ENCODE results near the gene ARPC2.

Gene ARPC2

DNA sequence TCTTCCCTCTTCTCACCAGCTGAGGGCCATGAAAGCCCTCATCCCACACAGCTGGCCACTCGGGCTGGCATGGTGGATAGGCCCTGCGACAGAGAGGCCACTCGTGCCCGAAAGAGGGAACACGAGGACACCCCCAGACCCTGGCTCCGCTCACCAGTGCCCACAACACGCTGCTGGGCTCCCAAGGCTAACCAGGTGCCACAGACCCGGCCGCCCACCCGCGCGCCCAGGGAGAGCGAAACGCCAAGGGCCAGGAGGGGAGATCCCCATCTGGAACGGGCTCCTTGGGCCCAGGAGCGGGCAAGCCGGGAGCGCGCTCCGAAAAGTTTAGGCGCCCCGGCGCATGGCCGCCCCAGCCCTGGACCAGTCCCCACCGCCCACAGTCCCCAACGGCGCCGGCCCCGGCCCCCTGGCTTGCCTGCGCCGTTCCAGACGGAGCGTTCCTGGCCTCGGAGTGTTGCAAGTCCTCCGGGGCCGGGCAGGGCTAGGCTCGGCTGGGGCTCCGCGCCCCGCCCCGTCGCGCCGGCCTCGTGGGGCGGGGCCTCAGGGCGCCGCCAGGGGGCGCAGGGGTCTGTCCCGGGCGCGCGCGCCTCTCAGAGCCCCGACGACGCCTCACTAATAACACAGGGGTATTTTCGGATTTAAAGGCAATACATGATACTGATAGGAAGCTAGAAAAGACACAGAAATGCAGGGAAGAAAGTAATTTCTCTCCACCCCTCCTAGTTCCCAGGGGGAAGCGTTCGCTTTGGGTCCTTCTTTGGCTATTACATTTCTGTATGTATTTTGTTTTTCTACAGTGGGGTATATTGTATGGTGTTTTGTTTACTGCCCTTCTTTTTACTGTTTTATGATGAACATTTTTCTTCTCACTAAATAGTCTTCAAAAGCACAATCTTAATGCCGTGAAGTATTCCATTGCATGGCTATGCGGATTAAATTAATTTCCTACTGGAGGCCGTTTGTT, 75.3 kb downstream of the ARPC2 start, which contains the start of gene TMBIM1:
Gene TMBIM1 (minus strand): TSS at position 456 of the 967 bp plus-strand sequence. CDS start 10,362 bp downstream, outside the sequence.
- no peak within 1 kb of the TSS for H3K27ac ChIP-seq
- H3K27me3 ChIP-seq (ENCODE audit: insufficient read depth, low read depth, severe bottlenecking): no peaks in the 10 kb centered on the region
- no peaks in the 10 kb centered on the region for H3K9me3 ChIP-seq (ENCODE audit: severe bottlenecking)
- no peak for DNase-seq
- no peaks in the 10 kb centered on the region for H3K36me3 ChIP-seq
- no peak within 1 kb of the TSS for H3K4me3 ChIP-seq (ENCODE audit: low read depth, low read length)
- TF ChIP-seq, protein P1, sequence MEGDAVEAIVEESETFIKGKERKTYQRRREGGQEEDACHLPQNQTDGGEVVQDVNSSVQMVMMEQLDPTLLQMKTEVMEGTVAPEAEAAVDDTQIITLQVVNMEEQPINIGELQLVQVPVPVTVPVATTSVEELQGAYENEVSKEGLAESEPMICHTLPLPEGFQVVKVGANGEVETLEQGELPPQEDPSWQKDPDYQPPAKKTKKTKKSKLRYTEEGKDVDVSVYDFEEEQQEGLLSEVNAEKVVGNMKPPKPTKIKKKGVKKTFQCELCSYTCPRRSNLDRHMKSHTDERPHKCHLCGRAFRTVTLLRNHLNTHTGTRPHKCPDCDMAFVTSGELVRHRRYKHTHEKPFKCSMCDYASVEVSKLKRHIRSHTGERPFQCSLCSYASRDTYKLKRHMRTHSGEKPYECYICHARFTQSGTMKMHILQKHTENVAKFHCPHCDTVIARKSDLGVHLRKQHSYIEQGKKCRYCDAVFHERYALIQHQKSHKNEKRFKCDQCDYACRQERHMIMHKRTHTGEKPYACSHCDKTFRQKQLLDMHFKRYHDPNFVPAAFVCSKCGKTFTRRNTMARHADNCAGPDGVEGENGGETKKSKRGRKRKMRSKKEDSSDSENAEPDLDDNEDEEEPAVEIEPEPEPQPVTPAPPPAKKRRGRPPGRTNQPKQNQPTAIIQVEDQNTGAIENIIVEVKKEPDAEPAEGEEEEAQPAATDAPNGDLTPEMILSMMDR (IDR thresholded peaks at IDR 0.05; ENCODE audit: low read depth, low read length): no peak

DNA sequence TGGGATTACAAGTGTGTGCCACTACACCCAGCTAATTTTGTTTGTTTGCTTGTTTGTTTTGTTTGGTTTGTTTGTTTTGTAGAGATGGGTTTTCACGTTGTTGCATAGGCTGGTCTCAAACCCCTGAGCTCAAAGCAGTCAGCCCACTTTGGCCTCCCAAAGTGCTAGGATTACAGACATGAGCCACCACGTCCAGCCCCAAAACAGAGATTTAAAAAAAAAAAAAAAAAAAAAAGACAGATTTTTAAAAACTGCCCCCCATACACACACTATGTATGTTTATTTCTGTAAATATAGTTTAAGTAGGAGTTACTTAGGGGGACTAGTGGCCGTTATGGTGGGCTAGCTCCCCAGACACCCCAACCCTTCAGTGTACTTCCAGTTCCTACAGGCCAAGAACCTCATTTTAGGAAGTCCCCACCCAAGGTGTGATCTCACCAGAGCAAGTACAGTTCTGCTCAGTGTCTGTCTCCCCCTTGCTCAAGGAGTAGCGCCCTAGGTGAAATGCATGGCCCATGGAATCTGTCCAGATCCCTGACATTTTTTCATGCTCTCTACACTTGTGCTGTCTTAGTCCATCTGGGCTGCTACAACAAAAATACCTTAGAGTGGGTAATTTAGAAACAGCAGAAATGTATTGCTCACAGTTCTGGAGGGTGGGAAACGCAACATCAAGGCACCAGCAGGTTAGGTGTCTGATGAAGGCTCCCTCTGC, 76.9 kb downstream of the ARPC2 start:
- TF ChIP-seq, protein P1 (IDR thresholded peaks at IDR 0.05; ENCODE audit: low read depth, low read length): no peak
- Histone ChIP-seq H3K27ac (no peak overlapping the region), H3K36me3 (no peaks in the 10 kb centered on the region), H3K9me3 (ENCODE audit: severe bottlenecking) (no peaks in the 10 kb centered on the region), H3K4me3 (ENCODE audit: low read depth, low read length) (no peak overlapping the region), H3K27me3 (ENCODE audit: insufficient read depth, low read depth, severe bottlenecking) (no peaks in the 10 kb centered on the region)
- no peak for DNase-seq

DNA sequence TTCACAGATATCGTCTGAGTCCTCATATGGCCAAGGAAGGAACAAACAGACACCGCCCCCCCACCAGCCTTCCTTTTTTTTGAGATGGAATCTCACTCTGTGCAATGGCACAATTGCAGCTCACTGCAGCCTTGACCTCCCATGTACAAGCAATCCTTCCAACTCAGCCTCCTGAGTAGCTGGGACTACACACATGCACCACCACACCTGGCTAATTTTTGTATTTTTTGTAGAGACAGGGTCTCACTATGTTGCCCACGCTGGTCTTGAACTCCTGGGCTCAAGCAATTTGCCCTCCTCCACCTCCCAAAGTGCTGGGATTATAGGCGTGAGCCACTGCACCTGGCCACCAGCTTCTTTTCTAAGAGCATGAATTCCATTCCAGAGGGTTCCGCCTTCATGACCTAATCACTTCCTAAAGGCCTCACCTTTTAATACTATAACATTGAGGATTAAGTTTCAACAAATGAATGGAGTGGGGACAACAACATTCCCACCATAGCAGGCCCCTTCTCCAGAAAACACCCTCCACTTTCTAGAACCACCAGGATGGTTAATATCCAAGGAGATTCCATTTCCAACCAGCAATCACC, 77.5 kb downstream of the ARPC2 start:
- H3K9me3 ChIP-seq (ENCODE audit: severe bottlenecking): no peaks in the 10 kb centered on the region
- TF ChIP-seq, protein P1 (IDR thresholded peaks at IDR 0.05; ENCODE audit: low read depth, low read length): no peak
- no peak overlapping the region for H3K27ac ChIP-seq
- no peaks in the 10 kb centered on the region for H3K36me3 ChIP-seq
- DNase-seq: no peak
- H3K27me3 ChIP-seq (ENCODE audit: insufficient read depth, low read depth, severe bottlenecking): no peaks in the 10 kb centered on the region
- no peak overlapping the region for H3K4me3 ChIP-seq (ENCODE audit: low read depth, low read length)

DNA sequence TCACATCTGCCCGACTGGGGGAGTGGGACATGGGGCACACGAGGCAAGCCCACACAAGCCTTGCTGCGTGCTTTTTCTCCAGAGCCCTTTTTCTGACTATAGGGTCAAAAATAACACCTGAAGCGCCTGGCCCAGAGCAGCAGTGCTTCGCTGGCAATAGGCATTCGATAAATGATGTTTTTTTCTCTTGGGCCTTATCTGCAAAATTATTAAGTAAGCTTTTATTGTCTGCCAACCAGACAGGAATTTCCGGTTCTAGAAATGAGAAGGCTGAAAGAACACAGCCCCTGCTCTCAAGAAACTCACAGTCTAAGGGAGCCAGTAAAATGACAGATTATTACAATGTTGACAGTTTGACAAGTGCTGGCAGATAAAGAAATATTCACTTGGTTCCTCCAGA, 78.0 kb downstream of the ARPC2 start:
- H3K4me3 ChIP-seq (ENCODE audit: low read depth, low read length): no peak overlapping the region
- no peaks in the 10 kb centered on the region for H3K9me3 ChIP-seq (ENCODE audit: severe bottlenecking)
- H3K36me3 ChIP-seq: no peaks in the 10 kb centered on the region
- DNase-seq: no peak
- H3K27me3 ChIP-seq (ENCODE audit: insufficient read depth, low read depth, severe bottlenecking): no peaks in the 10 kb centered on the region
- TF ChIP-seq, protein P1 (IDR thresholded peaks at IDR 0.05; ENCODE audit: low read depth, low read length): no peak
- no peak overlapping the region for H3K27ac ChIP-seq

DNA sequence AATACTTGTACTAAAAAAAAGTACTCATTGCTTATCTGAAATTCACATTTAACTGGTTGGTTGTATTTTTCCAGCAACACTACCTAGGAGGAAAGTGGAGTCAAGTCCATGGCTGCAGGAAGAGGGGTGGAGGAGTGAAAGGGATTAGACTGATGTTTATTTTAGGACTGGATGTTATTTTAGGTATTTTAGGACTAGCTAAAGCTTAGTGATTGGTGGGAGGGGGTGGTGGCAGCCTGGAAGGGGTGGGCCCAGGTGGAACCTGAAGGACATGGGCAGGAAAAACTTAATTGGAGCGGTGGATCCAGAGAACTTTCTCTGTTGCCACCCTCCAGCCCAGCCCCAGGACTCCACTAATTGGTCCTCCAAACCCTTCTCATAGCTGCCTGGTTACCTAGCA, 79.2 kb downstream of the ARPC2 start:
- Histone ChIP-seq H3K9me3 (ENCODE audit: severe bottlenecking) (no peaks in the 10 kb centered on the region), H3K27ac (no peak overlapping the region), H3K4me3 (ENCODE audit: low read depth, low read length) (no peak overlapping the region), H3K36me3 (no peaks in the 10 kb centered on the region), H3K27me3 (ENCODE audit: insufficient read depth, low read depth, severe bottlenecking) (no peaks in the 10 kb centered on the region)
- TF ChIP-seq, protein P1 (IDR thresholded peaks at IDR 0.05; ENCODE audit: low read depth, low read length): no peak
- DNase-seq: no peak
